HG03097 (cell line): Measurements from ENCODE around the gene GHRL.

ENCODE experiments used
- ATAC-seq: cut with Tn5 transposase; IDR thresholded peaks from one replicate; pipeline ENCODE4 v1.9.1; 2021; ENCODE audit not compliant: unreplicated experiment, low FRiP score

The GHRL gene

DNA sequence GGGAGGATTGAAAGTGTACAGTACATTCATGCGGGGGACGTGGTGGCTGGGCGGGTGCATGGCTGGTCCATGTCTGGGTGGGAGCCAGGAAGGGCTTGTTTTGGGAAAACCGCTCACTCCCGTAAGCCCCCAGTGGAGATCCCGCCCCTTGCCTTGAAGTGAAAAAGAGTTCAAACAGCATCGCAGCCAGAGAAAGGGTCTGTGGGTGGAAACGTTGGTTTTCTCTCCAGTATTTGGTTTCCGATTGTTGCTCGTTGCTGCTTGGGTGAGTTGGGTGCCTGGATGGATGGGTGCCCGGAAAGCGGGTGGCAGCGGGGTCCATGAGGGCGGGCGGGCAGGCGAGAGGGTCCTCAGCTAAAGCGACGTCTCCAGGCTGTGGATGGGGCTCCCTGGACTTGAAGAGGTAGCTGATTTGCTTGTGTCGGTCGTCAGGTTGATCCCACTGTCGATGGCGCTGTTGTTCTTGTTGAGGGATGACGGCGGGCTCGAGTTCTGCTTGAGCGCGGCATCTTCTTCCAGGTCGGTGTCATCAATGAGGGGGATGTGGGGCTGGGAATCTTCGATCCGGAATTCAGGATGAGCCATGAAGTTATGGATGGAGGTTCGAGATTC, 35.8 kb upstream of the GHRL start:
- no peak for ATAC-seq

DNA sequence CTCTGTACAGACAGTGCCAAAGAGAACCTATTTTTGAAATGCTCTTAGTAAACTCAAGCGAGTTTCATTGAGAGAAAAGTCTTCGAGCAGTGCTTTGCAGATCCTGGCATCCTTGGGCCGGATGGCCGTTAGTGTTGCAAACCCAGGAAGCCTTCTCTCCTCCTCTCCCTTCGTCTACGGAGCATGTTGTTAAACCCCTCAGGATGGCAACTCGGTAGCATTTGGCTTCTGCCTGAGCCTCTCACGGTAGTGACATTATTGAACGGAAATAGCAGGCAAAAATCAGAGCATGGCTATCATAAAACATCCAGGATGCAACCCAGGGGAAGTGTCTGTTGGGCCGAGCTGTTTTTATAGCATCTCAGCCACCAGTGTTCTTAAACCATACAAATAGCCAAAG, 34.8 kb upstream of the GHRL start:
- no peak for ATAC-seq

DNA sequence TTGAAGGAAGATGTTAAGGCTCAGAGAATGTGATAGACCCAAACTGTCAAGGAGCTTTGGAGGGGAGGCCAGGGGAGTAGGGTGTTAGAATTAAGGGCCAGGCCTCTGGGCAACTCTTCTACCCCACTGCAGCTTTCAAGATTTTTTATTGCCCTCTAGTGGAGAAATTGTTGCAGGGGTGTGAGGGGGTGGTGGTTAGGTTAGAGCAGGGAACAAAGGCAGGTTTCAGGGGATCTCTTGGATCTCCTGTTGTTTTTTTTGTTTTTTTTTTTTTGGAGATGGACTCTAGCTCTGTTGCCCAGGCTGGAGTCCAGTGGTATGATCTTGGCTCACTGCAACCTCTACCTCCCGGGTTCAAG, 29.6 kb upstream of the GHRL start:
- ATAC-seq = no peak

DNA sequence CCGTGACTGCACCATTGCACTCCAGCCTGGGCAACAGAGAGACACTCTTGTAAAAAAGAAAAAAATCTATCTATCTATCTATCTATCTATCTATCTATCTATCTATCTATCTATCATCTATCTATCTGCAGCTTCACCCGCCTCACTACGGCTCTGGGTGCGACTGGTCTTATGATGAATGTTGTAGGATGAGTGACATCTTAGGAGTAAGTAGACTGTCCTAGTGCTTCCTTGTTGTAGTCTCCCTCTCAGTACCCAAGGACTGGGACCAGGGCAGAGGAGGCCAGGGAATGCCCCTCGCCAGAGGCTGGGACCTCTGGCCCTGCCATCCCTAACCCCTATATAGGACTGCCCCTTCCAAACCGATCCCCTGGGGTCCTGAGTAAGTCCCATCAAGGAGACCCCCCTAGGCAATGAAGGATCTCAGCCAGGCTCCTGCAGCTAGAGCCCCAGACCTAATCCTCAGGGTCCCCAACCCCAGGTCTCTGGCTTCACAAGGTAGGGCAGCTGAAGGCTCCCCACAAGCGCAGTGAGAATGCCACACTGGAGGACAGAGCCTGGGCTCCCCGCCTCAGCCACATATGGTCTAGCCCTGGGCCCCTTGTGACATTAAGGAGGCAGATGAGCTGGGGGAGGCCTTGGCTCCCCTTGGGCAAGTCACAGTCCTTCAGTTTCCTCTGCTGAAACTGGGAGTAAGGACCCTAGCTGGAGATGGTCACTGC, 29.0 kb upstream of the GHRL start:
- no peak for ATAC-seq

DNA sequence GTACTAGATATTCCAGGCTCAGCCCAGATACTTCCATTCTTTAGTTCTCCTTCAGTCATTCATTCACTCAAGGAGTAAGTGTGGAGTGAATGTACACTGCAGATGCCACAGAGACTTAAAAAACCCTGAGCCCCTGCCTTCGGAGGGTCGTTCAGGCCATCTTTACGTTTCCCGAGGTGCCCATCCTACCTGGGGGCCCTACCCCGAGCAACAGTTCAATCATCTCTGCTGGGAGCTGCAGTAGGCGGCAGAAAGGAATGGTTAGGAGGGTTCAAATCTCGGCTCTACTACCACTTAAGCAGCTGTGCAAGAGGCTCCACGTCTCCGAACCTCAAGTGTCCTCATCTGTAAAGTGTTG, 27.6 kb upstream of the GHRL start:
- ATAC-seq = no peak

DNA sequence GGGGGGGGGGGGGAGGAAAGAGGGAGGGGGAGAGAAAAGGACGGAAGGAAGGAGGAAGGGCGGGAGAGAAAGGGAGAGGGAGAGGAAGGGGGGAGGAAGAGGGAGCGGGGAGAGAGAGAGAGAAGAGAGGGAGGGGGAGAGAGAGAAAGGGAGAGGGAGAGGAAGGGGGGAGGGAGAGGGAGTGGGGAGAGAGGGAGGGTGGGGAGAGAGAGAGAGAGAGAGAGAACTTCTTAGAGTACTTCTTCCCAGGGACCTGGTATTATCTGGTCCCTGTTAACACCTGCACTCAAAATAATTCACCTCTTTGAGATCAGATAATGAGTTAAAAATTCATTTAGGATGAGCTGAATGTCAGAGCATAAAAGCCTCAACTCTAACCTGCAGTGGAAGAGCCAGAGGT, 27.1 kb upstream of the GHRL start:
- ATAC-seq = no peak

DNA sequence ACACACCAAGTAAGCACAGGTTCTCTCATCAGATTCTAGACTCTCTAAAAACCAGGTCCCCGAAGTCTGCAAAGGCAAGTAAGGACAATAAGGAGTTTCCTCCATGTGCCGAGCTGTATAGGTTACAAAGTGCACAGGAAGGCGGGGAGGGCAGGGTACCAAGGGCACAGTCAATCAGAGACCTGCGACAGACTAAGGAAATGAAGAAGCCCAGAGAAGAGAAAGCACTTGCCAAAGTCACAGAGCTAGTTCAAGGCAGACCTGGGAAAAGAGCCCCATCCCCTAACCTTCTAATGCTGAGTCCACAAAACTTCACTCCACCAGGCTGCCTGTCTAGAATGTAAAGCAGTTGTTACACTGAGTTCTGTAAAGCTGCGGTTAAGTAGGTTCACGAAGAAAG, 26.5 kb upstream of the GHRL start:
- no peak for ATAC-seq

DNA sequence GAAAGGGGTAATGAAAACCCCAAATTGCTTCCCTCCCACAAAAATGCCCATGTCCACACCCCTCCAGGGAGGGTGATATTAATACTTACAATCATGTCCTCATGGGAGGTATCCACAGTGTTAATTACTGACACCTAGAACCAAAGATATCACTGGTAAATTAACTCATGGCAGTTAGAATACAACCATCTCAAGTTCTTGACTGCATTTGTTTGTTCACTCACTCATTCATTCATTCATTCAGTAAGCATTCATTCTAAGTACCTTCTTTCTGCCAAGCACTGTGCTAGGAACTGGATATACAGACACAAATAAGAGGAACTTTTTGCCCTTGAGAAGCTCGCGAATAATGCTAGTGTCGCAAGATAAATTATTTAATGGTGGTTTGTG, 25.2 kb upstream of the GHRL start:
- ATAC-seq = no peak

DNA sequence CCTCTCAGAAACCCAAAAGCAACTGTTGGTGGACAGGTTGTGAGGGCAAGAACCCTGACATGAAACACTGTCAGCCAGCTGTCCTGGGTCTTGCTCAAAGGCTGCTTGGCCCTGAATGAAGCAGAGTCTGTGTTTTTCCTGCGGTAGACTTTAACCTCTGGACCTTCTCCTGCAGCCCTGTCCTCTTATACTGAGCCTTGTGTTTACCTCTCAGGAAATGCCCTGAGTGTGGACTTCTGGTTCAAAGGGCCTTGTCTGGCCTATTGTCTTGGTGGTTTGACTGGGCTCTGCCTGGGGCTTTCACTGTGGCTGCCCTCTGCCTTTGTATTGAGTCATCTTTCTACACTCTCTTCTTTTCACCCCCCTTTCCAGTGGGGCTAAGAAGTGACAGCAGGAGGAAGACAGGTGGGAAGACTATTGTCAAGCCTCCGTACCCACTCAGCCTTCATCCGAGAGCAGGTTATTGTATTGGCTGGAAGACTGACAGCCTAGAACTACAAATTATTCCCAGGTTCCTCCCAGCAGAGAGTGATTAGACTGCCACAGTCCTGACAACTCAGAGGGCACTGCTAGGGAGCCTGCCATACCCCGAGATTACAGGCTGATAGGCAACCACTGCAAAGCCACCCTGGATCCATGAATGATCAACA, 24.7 kb upstream of the GHRL start:
- no peak for ATAC-seq

DNA sequence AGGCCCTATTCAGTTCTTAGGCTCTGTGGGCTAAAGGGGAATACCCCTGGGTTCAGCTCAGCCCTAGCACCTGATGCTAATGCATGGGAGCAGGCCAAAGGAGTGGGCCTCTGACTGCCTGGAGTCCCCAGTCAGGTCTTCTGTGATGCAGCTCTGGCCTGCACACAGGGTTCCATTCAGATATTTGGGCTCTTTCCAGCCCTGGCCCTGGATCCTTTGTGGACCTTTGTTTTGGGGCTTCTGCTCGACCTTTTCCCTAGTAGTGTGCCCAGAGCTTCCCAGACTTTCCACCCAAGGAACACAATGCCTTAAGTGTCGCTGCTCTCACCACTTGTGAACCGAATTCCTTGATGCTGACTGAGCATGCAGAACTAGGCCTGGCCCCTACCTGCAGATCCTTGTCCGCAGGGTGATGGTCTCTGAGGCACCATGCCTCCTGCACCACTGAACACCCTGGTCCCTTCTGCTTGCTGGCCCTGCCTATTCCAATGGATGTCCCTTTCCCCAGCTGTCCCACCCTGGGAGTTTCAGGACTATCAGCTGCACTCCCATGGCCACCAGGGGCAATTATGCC, 23.1 kb upstream of the GHRL start:
- no peak for ATAC-seq

DNA sequence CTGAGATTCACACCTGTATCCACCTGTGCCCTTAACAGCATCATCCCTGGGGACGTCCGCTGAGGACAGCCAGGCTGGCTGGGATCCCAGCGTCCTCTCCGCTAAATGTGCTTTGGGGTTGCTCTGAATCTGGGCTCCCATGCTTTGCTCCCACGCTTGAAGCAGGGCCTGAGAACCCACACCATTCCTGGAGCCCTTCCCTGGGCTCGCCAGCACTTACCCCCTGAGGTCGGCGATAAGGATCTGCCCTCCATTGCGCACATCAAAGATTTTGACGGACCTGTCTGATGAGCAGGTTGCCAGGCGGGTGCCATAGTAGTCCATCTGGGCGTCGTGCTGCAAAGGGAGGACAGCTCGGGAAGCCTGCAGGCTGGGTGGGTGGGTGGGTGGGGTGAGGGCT, 22.4 kb upstream of the GHRL start:
- no peak for ATAC-seq

DNA sequence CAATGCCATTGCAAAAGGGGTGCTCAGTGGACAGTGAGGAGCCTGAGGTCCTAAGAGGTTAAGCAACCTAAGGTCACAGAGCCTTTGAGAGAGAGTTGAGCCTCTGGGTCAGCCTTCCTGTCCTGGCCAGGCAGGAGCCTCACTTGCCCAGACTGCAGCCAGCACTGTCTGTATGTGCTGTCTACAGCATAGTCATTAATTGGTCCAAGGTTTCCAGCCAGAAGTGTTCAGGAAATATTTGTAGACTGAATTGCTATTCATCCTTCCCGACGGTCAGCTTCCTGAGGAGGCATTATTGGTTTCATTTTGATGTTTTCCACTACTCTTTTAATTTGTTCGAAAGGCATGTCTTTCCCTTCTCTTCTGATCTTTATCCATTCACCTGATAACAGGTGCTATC, 20.1 kb upstream of the GHRL start:
- ATAC-seq = no peak

DNA sequence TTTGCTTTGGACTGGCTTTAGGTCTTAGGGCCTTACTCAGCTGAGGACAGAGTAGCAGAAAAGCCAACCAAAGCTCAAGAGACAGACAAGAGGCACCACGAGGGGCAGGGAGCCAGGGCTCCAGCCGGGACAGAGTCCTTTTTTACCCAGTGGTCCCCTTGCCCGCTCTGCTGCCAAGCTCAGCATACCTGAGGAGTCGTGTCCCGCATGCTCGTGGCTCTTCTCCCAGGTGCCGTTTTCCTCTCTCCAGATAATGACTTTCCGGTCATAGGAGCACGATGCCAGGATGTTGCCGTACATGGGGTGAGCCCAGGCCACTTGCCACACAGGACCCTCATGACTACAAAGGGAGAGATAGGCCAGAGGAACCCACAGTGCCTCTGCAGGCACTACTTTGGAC, 19.6 kb upstream of the GHRL start:
- no peak for ATAC-seq

DNA sequence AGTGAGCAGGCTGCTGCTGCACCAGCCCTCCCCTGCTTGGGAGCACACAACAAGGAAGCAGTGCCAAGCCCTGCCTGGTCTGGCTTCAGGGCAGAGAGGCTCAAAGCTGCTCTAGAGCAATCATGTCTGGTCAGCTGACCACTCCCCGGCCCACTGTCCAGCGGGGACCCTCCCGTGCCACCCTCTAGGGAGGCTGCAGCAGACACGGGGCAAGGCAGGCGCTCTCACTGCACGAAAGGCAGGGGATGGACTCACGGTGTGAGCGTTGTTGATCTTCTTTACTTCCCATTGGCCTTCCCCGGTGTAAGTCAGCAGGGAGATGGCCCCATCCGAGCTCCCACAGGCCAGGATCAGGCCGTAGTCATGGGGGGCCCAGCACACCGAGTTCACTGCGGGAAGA, 19.0 kb upstream of the GHRL start:
- ATAC-seq = no peak

DNA sequence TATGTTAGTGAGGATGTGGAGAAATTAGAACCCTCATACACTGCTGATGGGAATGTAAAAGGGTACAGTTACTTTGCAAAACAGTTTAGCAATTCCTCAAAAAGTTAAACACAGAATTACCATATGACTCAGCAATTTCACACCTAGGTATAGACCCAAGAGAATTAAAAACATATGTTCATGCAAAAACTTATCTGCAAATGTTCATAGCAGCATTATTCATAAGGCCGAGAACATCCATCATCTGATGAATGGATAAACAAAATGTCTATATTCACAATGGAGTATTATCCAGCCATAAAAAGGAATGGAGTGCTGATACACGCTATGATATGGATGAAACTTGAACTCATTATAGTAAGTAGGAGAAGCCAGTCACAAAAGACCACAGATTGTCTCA, 17.8 kb upstream of the GHRL start:
- ATAC-seq = no peak

DNA sequence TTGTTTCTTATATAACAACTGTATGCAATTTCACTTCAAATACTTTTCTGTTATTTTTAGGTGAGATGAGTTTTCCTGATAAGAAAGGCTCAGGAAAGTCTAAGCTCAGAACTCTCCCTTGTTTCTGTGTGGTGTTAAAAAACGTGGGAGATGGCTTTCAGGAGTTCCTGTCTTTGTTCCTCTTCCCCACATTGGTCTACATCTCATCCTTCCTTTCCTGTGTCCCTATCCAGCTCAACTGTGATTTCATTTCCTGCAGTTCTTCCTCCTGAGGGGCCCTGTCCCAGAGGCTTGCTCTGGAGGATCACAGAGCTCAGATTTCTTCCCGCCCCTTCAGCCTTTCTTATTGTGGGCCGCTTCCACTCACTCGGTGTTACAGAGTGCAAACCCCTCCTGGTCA, 17.0 kb upstream of the GHRL start:
- no peak for ATAC-seq

DNA sequence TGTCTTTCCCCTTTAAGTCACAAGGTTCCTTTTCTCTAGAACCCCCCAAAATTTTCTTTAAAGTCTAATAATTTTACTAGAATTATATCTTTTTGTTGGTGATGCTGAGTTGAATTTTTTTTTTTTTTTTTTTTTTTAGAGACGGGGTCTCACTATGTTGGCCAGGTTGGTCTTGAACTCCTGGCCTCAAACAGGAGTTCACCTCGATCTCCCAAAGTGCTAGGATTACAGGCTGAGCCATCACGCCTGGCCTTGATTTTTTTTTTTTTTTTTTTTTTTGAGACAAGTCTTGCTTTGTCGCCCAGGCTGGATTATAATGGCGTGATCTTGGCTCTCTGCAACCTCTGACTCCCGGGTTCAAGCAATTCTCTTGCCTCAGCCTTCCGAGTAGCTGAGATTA, 15.9 kb upstream of the GHRL start:
- no peak for ATAC-seq

DNA sequence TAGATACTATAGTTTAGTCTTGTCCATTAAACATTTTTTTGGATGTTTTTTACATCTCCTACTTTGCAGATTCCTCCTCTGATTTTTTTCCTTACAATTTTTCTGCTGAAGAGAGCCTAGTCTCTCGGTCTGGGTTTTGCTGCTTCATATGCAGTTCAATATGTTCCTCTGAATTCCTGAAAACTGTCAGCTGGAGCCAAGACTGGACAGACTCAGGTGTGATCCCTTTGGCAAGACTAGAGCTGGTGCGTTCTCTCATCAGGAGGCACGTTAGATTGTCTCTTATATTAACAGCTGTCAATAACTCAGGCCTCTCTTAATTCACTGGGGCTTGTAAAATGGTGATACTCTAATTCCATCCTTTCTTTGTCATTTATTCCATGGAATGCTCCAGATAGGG, 13.4 kb upstream of the GHRL start:
- no peak for ATAC-seq

DNA sequence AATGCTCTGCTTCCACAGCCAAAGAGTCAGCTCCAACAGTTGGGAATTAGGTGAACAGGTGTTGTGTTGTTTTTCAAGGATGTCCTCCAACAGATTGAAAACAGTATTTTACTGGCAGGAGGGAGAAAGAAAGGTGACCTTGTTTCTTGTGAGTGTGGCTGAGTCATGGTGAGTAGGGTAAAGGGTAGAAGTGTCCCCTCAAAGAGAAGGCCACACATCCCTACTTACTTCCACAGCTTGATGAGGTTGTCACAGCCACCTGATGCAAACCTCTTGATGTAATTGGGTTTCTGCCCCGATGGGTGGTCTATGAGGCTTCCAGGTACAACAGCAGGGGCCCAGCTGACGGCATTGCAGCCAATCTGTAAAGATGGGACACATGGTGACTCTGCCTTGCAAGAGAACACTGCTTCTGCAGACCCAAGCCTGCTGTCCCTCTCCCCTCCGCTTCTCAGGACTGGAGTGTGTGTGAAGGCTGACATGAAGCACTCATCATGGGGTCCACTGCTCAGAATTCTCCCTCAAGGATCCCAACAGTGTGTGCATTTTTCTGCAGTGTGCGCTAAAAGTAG, 12.7 kb upstream of the GHRL start:
- ATAC-seq = no peak

DNA sequence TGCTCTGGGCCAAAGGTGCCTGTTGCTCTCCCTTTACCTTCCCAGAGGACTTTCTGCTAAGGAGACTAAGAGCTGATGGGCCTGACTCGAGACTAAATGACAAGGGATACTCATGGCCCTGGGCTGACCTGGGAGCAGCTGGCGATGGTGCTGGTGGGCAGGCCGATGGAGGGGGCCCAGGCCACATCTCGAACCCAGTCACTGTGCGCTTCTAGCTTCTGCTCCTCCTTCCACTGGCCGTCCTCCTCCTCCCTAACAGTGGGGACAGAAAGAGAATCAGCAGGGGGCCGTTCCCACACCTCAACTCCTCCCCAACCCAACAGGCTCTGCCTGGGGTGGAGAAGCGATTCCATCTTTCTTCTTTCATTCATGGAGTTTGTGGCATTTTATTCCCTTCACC, 12.2 kb upstream of the GHRL start:
- no peak for ATAC-seq

DNA sequence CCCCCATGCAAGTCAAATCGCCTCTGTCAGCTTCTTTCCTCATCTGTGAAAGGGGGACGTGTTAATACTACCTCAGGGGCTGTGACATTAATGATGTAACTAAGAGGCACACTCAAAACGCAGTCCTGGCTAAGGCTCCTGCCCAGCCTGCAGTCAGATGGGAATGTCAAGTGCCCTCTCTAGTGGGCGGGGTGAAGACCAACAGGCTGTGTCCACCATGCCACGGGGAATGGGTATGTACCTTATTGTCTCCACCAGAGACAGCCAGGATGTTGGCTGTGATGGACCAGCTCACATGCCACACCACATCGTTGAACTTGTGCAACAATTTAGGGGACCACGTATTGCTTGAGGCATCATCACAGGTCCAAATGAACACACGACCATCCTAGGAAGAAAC, 11.0 kb upstream of the GHRL start:
- no peak for ATAC-seq

DNA sequence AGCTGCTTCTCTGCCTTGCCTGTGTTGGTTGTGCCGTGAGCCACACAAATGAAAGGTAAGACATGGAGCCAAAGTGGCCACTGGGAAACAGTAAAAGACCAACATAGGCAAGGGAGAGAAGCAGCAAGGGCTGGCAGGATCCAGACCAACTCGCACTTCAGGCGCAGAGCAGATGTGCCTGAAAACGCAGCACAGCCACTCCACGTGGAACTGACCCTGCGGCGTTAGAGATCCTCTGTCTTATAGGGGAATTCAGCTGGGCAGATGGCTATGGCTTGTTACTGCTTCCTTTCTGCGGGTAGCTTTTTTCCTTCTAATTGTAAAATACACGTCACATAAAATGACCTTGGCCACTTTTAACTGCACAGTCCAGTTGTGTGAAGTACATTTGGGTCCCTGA, 10.4 kb upstream of the GHRL start:
- no peak for ATAC-seq
